H1 (cell line): ENCODE data around the gene GNG11. TPM values are rescaled to one million over a fixed set of nuclear protein-coding genes. Genes with fewer than 3 reads are reported as not detected.

ENCODE experiments used
- CTCF ChIA-PET: fragments of 300-600 bp; sonication (Branson Sonifier 250); formaldehyde crosslinking; loops from one replicate; lab custom pipeline; 2021; ENCODE audit not compliant: partially characterized antibody; lab: Charles Lee
- POLR2A ChIA-PET: fragments of 300-600 bp; sonication (Branson Sonifier 250); formaldehyde crosslinking; loops from one replicate; lab custom pipeline; 2021; ENCODE audit warnings: inconsistent platforms; ENCODE audit not compliant: partially characterized antibody; lab: Charles Lee
- DNase-seq, 2 experiments: peaks; one replicate each; pipeline versions ENCODE4 v3.0.0 to v3.0.0-alpha.2; 2010 to 2022; ENCODE audit warnings: low spot score in 2 of 2, low read depth in 1 of 2, mixed read lengths in 1 of 2
- FAIRE-seq: peaks from 2 replicates; lab custom pipeline; 2011; peaks lifted over from hg19 to GRCh38; lab: Jason Lieb, UNC
- H2AFZ ChIP-seq: 2 replicates; pipeline ENCODE4 v1.8.1; 2012; ENCODE audit warnings: low read length, inconsistent platforms
- H2AK5ac ChIP-seq: 2 replicates; pipeline ENCODE4 v1.6.1; 2013; ENCODE audit warnings: low read depth, low read length
- H2BK120ac ChIP-seq: replicated peaks from 2 replicates; pipeline ENCODE3; 2013; ENCODE audit warnings: low read depth, low read length, inconsistent platforms
- H2BK12ac ChIP-seq: 2 replicates; pipeline ENCODE4 v1.6.1; 2013; ENCODE audit warnings: low read depth, low read length
- H2BK15ac ChIP-seq: 2 replicates; pipeline ENCODE4 v1.6.1; 2013; ENCODE audit warnings: low read length
- H2BK20ac ChIP-seq: 2 replicates; pipeline ENCODE4 v1.6.1; 2013; ENCODE audit warnings: low read length
- H2BK5ac ChIP-seq: 2 replicates; pipeline ENCODE4 v1.6.1; 2013; ENCODE audit warnings: low read depth, low read length
- H3K14ac ChIP-seq: 2 replicates; pipeline ENCODE4 v1.6.1; 2013; ENCODE audit warnings: inconsistent platforms; ENCODE audit not compliant: insufficient read length
- H3K18ac ChIP-seq: 2 replicates; pipeline ENCODE4 v1.6.1; 2013; ENCODE audit warnings: low read length; ENCODE audit errors: extremely low read depth
- H3K23ac ChIP-seq: 2 replicates; pipeline ENCODE4 v1.6.1; 2013; ENCODE audit warnings: inconsistent platforms; ENCODE audit not compliant: insufficient read length
- H3K23me2 ChIP-seq: 2 replicates; pipeline ENCODE4 v1.6.1; 2013; ENCODE audit warnings: low read depth, low read length
- H3K27ac ChIP-seq: 2 replicates; pipeline ENCODE4 v1.6.1; 2011; ENCODE audit warnings: low read depth, low read length, inconsistent platforms
- H3K27me3 ChIP-seq, 4 experiments: replicated peaks in 1 of 4; 1 replicate in 1 of 4; 2 replicates in 3 of 4; pipeline versions ENCODE4 v1.6.1 to v1.8.1; 2011 to 2013; ENCODE audit warnings: low read length in 3 of 4, mild to moderate bottlenecking in 3 of 4, inconsistent platforms in 2 of 4, mixed read lengths in 2 of 4, moderate library complexity in 1 of 4; ENCODE audit not compliant: control insufficient read depth in 3 of 4, insufficient read depth in 3 of 4; ENCODE audit errors: extremely low read depth in 1 of 4
- H3K36me3 ChIP-seq, 4 experiments: 2 replicates each; pipeline versions ENCODE4 v1.6.1 to v1.8.1; 2011 to 2013; ENCODE audit warnings: mild to moderate bottlenecking in 4 of 4, low read length in 3 of 4, moderate library complexity in 2 of 4, control low read depth in 1 of 4, inconsistent platforms in 1 of 4; ENCODE audit not compliant: insufficient read depth in 4 of 4, control insufficient read depth in 2 of 4
- H3K4ac ChIP-seq: replicated peaks from 2 replicates; pipeline ENCODE3; 2013; ENCODE audit warnings: low read length, low read depth, mixed read lengths, inconsistent platforms; ENCODE audit not compliant: insufficient read length
- H3K4me1 ChIP-seq, 4 experiments: replicated peaks in 1 of 4; 1 replicate in 1 of 4; 2 replicates in 3 of 4; pipeline versions ENCODE4 v1.6.1 to v1.8.1; 2011 to 2013; ENCODE audit warnings: low read length in 3 of 4, inconsistent platforms in 2 of 4, mixed read lengths in 1 of 4; ENCODE audit not compliant: insufficient read depth in 4 of 4, control insufficient read depth in 3 of 4
- H3K4me2 ChIP-seq, 2 experiments: 2 replicates each; pipeline versions ENCODE4 v1.6.1 to v1.8.1; 2011 to 2013; ENCODE audit warnings: low read depth in 2 of 2, low read length in 2 of 2, control low read depth in 1 of 2, inconsistent platforms in 1 of 2, mild to moderate bottlenecking in 1 of 2; ENCODE audit not compliant: insufficient read depth in 1 of 2
- H3K4me3 ChIP-seq, 4 experiments: fragments of 200-600, 300-600 bp in 1 of 4; sonication (generic), shearing (Covaris generic), sonication (Bioruptor Twin) in 1 of 4; 2 replicates each; pipeline versions ENCODE4 v1.5.1 to v1.8.1; 2011 to 2016; ENCODE audit warnings: low read length in 4 of 4, low read depth in 3 of 4, control low read depth in 2 of 4, inconsistent platforms in 2 of 4, mild to moderate bottlenecking in 2 of 4, mixed read lengths in 1 of 4, moderate library complexity in 1 of 4; ENCODE audit not compliant: insufficient read depth in 2 of 4; ENCODE audit errors: extremely low read depth in 1 of 4
- H3K56ac ChIP-seq: replicated peaks from 2 replicates; pipeline ENCODE3; 2013; ENCODE audit warnings: low read depth, mild to moderate bottlenecking, mixed read lengths, low read length, inconsistent platforms; ENCODE audit not compliant: insufficient read length
- H3K79me1 ChIP-seq: 2 replicates; pipeline ENCODE4 v1.6.1; 2013; ENCODE audit warnings: low read depth, low read length, control low read depth
- H3K79me2 ChIP-seq, 2 experiments: 2 replicates each; pipeline versions ENCODE4 v1.6.1 to v1.8.1; 2012 to 2013; ENCODE audit warnings: low read length in 2 of 2, mild to moderate bottlenecking in 2 of 2, inconsistent platforms in 1 of 2; ENCODE audit not compliant: insufficient read depth in 2 of 2, control insufficient read depth in 1 of 2
- H3K9ac ChIP-seq, 4 experiments: replicated peaks in 1 of 4; 1 replicate in 1 of 4; 2 replicates in 3 of 4; pipeline versions ENCODE4 v1.6.1 to v1.8.1; 2011 to 2013; ENCODE audit warnings: low read depth in 3 of 4, low read length in 3 of 4, control low read depth in 2 of 4, mild to moderate bottlenecking in 2 of 4, moderate library complexity in 2 of 4, inconsistent platforms in 1 of 4; ENCODE audit errors: extremely low read depth in 1 of 4
- H3K9me3 ChIP-seq, 2 experiments: 2 replicates each; pipeline versions ENCODE4 v1.6.1 to v1.8.1; 2012 to 2013; ENCODE audit warnings: mild to moderate bottlenecking in 2 of 2, moderate library complexity in 2 of 2, control low read depth in 1 of 2, inconsistent platforms in 1 of 2, low read depth in 1 of 2, low read length in 1 of 2, mixed read lengths in 1 of 2; ENCODE audit not compliant: insufficient read depth in 2 of 2
- H4K20me1 ChIP-seq, 2 experiments: replicated peaks in 1 of 2; 2 replicates each; pipeline versions ENCODE3 to v1.8.1; 2011 to 2013; ENCODE audit warnings: inconsistent platforms in 2 of 2, low read length in 2 of 2, mild to moderate bottlenecking in 1 of 2; ENCODE audit not compliant: insufficient read depth in 2 of 2, control insufficient read depth in 1 of 2
- H4K5ac ChIP-seq: 2 replicates; pipeline ENCODE4 v1.6.1; 2013; ENCODE audit warnings: low read length, low read depth, mixed read lengths, inconsistent platforms; ENCODE audit not compliant: insufficient read length
- H4K8ac ChIP-seq: 2 replicates; pipeline ENCODE4 v1.8.0; 2013; ENCODE audit warnings: mild to moderate bottlenecking, moderate library complexity, low read length, inconsistent platforms; ENCODE audit not compliant: insufficient read depth; ENCODE audit errors: extremely low read depth
- H4K91ac ChIP-seq: replicated peaks from 2 replicates; pipeline ENCODE3; 2013; ENCODE audit warnings: low read length, mixed read lengths, inconsistent platforms; ENCODE audit not compliant: insufficient read length
- CTBP2 ChIP-seq: IDR thresholded peaks from 2 replicates; pipeline ENCODE4 v1.7.0; 2011; ENCODE audit warnings: borderline replicate concordance, mild to moderate bottlenecking, moderate library complexity, mixed read lengths, low read length; ENCODE audit not compliant: insufficient read depth, insufficient read length
- EZH2 ChIP-seq: fragments of 200-600 bp; sonication (generic); IDR thresholded peaks from 2 replicates; pipeline ENCODE4 v1.7.1; 2012; ENCODE audit warnings: low read depth, mild to moderate bottlenecking, moderate library complexity, low read length, inconsistent platforms; ENCODE audit not compliant: severe bottlenecking
- JUND ChIP-seq: IDR thresholded peaks from 2 replicates; pipeline ENCODE4 v1.6.1; 2011; ENCODE audit warnings: mild to moderate bottlenecking, improper control_type of control experiment, low read length
- KDM1A ChIP-seq: fragments of 200-600, 300-600 bp; sonication (generic); IDR thresholded peaks from 2 replicates; pipeline ENCODE4 v1.7.1; 2016; ENCODE audit warnings: mild to moderate bottlenecking, low read length, borderline replicate concordance
- KDM4A ChIP-seq: IDR thresholded peaks from one replicate; pipeline ENCODE4 v1.7.1; 2012; ENCODE audit warnings: low read depth, mild to moderate bottlenecking, moderate library complexity, low read length, inconsistent platforms; ENCODE audit not compliant: severe bottlenecking
- PHF8 ChIP-seq: fragments of 200-600 bp; sonication (generic); conservative IDR thresholded peaks from 2 replicates; pipeline ENCODE4 v1.7.1; 2012; ENCODE audit warnings: low read depth, mild to moderate bottlenecking, inconsistent platforms, low read length, moderate library complexity
- POLR2A ChIP-seq, 2 experiments: IDR thresholded peaks; 1 replicate in 1 of 2; 2 replicates in 1 of 2; pipeline ENCODE4 v1.6.1; 2011; ENCODE audit warnings: low read depth in 2 of 2, low read length in 2 of 2, mild to moderate bottlenecking in 2 of 2; ENCODE audit errors: control extremely low read depth in 1 of 2
- POLR2AphosphoS5 ChIP-seq: IDR thresholded peaks from 2 replicates; pipeline ENCODE4 v1.6.1; 2011; ENCODE audit warnings: low read depth, low read length
- RAD21 ChIP-seq, 2 experiments: IDR thresholded peaks in 1 of 2; conservative IDR thresholded peaks in 1 of 2; 2 replicates each; pipeline ENCODE4 v1.6.1; 2011; ENCODE audit warnings: low read depth in 2 of 2, low read length in 2 of 2, improper control_type of control experiment in 1 of 2, inconsistent platforms in 1 of 2, mild to moderate bottlenecking in 1 of 2, moderate library complexity in 1 of 2
- SP2 ChIP-seq: IDR thresholded peaks from 2 replicates; pipeline ENCODE4 v1.6.1; 2012; ENCODE audit warnings: mild to moderate bottlenecking, low read length, inconsistent platforms
- SP4 ChIP-seq: IDR thresholded peaks from 2 replicates; pipeline ENCODE4 v1.6.1; 2012; ENCODE audit warnings: low read length, inconsistent platforms
- TCF12 ChIP-seq: IDR thresholded peaks from 2 replicates; pipeline ENCODE4 v1.6.1; 2011; ENCODE audit warnings: low read depth, mild to moderate bottlenecking, low read length
- WGBS, 2 experiments: shearing (Covaris generic) in 1 of 2; methylation state at CpG; one replicate each; pipeline versions ENCODE4 v1.1.6 to v1.1.7; 2013 to 2015; ENCODE audit warnings: low lambda C conversion rate in 2 of 2, mixed read lengths in 2 of 2, inconsistent platforms in 1 of 2, low coverage in 1 of 2, missing lambda C conversion rate in 1 of 2; ENCODE audit not compliant: insufficient replicate concordance in 2 of 2, insufficient coverage in 1 of 2, insufficient read length in 1 of 2; ENCODE audit errors: extremely low coverage in 1 of 2, missing lambda C conversion rate in 1 of 2; 5-methylcytosine and 5-hydroxymethylcytosine counted together
- polyA plus RNA-seq, 7 experiments: library from polyadenylated mRNA; depleted of rRNA in 3 of 7; stranded (reverse) in 5 of 7; unstranded in 2 of 7; fragments of >200 nt in 5 of 7; fragments of 200-250 nt in 2 of 7; gene quantifications; 1 replicate in 5 of 7; 2 replicates in 1 of 7; 4 replicates in 1 of 7; pipeline versions ENCODE4 v1.2.1 to v1.2.3, GENCODE V29; 2011 to 2013; ENCODE audit warnings: missing spikeins in 2 of 7, mixed read lengths in 2 of 7
- total RNA-seq: library from RNA; stranded (reverse); fragmentation: NEBNext Ultra II Directional; extraction: Animal tissue kit (Norgen Biotek cat#: 25700); gene quantifications from 2 replicates; pipeline ENCODE4 v1.2.1, GENCODE V29; 2021
- TF ChIP-seq, protein P1 (sequence below): IDR thresholded peaks from 2 replicates; pipeline ENCODE4 v1.6.1; 2012; ENCODE audit warnings: inconsistent platforms

GNG11 gene
- total and polyA plus RNA-seq, 2 of the 8 experiments (the other 6 are each of a cell fraction or from before 2014, with no cell fraction given): 0.38 to 1.3 TPM

DNA sequence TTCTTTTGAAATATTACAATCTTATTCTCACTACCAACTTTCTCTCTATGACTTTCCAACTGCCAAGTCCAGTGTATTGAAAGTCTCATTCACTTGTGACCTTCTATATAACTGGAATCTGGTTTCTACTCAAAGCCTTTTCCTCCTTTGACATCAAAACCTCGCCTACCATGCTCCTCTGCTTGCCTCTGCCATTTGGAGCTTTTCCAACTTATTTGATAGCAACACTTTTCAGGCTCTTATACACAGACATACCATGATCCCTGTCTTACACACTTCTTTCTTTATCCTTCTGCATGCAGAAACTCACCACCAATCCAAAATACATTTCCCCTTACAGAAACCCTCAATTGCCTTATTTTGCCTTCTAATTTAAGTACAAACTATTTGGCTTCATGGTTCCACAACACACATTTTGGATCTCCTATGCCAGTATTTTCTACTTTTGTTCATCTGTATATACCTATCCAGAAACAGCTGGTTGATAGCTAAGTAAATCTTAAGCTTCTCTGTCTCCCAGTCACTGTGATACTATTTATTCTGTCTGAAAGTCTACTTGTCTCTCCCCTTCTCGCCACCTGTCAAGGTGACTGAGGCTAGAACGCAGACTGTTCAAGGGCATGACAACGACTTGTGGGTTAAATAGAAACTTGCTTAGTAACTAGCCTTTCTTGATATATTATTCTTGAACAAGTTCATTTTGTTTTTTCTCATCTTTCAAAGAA lies 22.4 kb downstream of the GNG11 start:
- Histone ChIP-seq H3K23me2 (no peaks in the 10 kb centered on the region; the same call in 1 of the 2 replicates), H3K9ac (no peak overlapping the region), H3K4me2 (no peak overlapping the region), H3K79me2 (no peaks in the 10 kb centered on the region), H3K27ac (no peak overlapping the region), H4K91ac (no peak overlapping the region), H3K36me3 (no peaks in the 10 kb centered on the region), H4K8ac (no peak overlapping the region), H3K27me3 (no peaks in the 10 kb centered on the region), H3K18ac (no peak overlapping the region), H3K56ac (no peak overlapping the region), H2BK5ac (no peak overlapping the region), H3K14ac (no peak overlapping the region), H3K4ac (no peak overlapping the region), H4K20me1 (no peaks in the 10 kb centered on the region), H2AFZ (no peak overlapping the region), H3K4me1 (no peaks in the 10 kb centered on the region), H2AK5ac (no peak overlapping the region), H2BK15ac (no peak overlapping the region), H3K9me3 (no peaks in the 10 kb centered on the region), H3K4me3 (no peak overlapping the region), H4K5ac (no peak overlapping the region), H2BK120ac (no peak overlapping the region), H2BK20ac (no peak overlapping the region), H3K23ac (no peak overlapping the region), H2BK12ac (no peak overlapping the region), H3K79me1 (no peaks in the 10 kb centered on the region)
- CTCF ChIA-PET: no interaction called here
- no peak for FAIRE-seq
- WGBS, 2 experiments: 92% methylated on average over 4 of the region's 4 CpGs; no CpG with 5 or more reads in 1 of the 2 experiments
- POLR2A ChIA-PET: no interaction called here
- DNase-seq: no peak
- TF ChIP-seq EZH2 (no peak), KDM1A (no peak), PHF8 (no peak), KDM4A (no peak), POLR2AphosphoS5 (no peak), TCF12 (no peak), SP2 (no peak), SP4 (no peak), POLR2A (IDR thresholded peaks at IDR 0.05; ENCODE audit: control extremely low read depth in 1 of 2, low read depth in 2 of 2, low read length in 2 of 2) (no peak), CTBP2 (no peak), JUND (no peak), RAD21 (IDR thresholded peaks at IDR 0.05 in 1 of 2, conservative IDR thresholded peaks at IDR 0.05 in 1 of 2; ENCODE audit: low read depth in 2 of 2, low read length in 2 of 2) (no peak)
- TF ChIP-seq, protein P1, sequence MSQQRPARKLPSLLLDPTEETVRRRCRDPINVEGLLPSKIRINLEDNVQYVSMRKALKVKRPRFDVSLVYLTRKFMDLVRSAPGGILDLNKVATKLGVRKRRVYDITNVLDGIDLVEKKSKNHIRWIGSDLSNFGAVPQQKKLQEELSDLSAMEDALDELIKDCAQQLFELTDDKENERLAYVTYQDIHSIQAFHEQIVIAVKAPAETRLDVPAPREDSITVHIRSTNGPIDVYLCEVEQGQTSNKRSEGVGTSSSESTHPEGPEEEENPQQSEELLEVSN: no peak
